Spleen (tissue), 7 donors: ENCODE results near the gene ICOS.

Experiments used
- CTCF ChIP-seq, 11 experiments: fragments of 200-600 bp in 7 of 11; fragments of 450-650 bp in 4 of 11; sonication (generic) in 4 of 11; IDR thresholded peaks in 8 of 11; conservative IDR thresholded peaks in 3 of 11; 1 replicate in 7 of 11; 2 replicates in 4 of 11; pipeline versions ENCODE4 v1.4.0 to v1.8.0; 2016 to 2021; ENCODE audit warnings: antibody characterized with exemption in 11 of 11, inconsistent platforms in 4 of 11, mild to moderate bottlenecking in 1 of 11
- POLR2A ChIP-seq, 3 donors: fragments of 450-650 bp; IDR thresholded peaks; one replicate each; pipeline ENCODE4 v1.5.1; 2017; ENCODE audit warnings: antibody characterized with exemption in 3 of 3, mild to moderate bottlenecking in 1 of 3
- POLR2AphosphoS5 ChIP-seq, 3 donors: sonication (generic); formaldehyde crosslinking; IDR thresholded peaks; one replicate each; pipeline ENCODE4 v1.5.1; 2017; ENCODE audit warnings: antibody characterized with exemption in 3 of 3
- donor health status: DM: no; HTN: no; CAD: no; lungs with moderate emphysema.
- donor health status: DM: no; HTN: no; CAD: no.
- donor health status: DM: no; HTN: no; CAD: no.

- TF ChIP-seq CTCF (IDR thresholded peaks at IDR 0.05 in 8 of 11, conservative IDR thresholded peaks at IDR 0.05 in 3 of 11) (no peak), POLR2AphosphoS5 (IDR thresholded peaks at IDR 0.05) (no peak), POLR2A (IDR thresholded peaks at IDR 0.05) (no peak)
Observed at GRCh38 chr2:203898657-203899056, 37.9 kb upstream of the ICOS start.
